Measurements from ENCODE around the gene VPS13C.

Gene VPS13C

GRCh38 chr15:62060113-62060895 lies at the start of gene VPS13C:
Gene VPS13C (minus strand): TSS chr15:62060447. CDS start chr15:62060374, 73 bp downstream.
- DNase-seq = peak; percentile 98

- DNase-seq = no peak
Observed at GRCh38 chr15:62109437-62109836, 49.2 kb upstream of the VPS13C start.

- no peak for DNase-seq
Observed at GRCh38 chr15:62108411-62108810, 48.2 kb upstream of the VPS13C start.

GRCh38 chr15:62107571-62108121 lies 47.4 kb upstream of the VPS13C start:
- no peak for DNase-seq

GRCh38 chr15:62106096-62106495 lies 45.8 kb upstream of the VPS13C start:
- no peak for DNase-seq

- no peak for DNase-seq
Observed at GRCh38 chr15:62105266-62105665, 45.0 kb upstream of the VPS13C start.

- no peak for DNase-seq
Observed at GRCh38 chr15:62104846-62105245, 44.6 kb upstream of the VPS13C start.

- no peak for DNase-seq
Observed at GRCh38 chr15:62104401-62104800, 44.2 kb upstream of the VPS13C start.

- no peak for DNase-seq
Observed at GRCh38 chr15:62103431-62103830, 43.2 kb upstream of the VPS13C start.

- DNase-seq = peak; percentile 61
Observed at GRCh38 chr15:62099094-62099601, 38.9 kb upstream of the VPS13C start.

- no peak for DNase-seq
Observed at GRCh38 chr15:62094388-62094787, 34.1 kb upstream of the VPS13C start.

GRCh38 chr15:62093809-62094208 lies 33.6 kb upstream of the VPS13C start:
- DNase-seq = no peak

GRCh38 chr15:62090988-62091387 lies 30.7 kb upstream of the VPS13C start:
- DNase-seq = no peak

GRCh38 chr15:62089616-62090015 lies 29.4 kb upstream of the VPS13C start:
- no peak for DNase-seq

GRCh38 chr15:62088353-62088693 lies 28.1 kb upstream of the VPS13C start:
- DNase-seq = no peak

- DNase-seq = peak; percentile 68
Observed at GRCh38 chr15:62087671-62088352, 27.6 kb upstream of the VPS13C start.

GRCh38 chr15:62085740-62086139 lies 25.5 kb upstream of the VPS13C start:
- peak; percentile 67 for DNase-seq

GRCh38 chr15:62083194-62084154 lies 23.2 kb upstream of the VPS13C start:
- no peak for DNase-seq

- peak; percentile 44 for DNase-seq
Observed at GRCh38 chr15:62079594-62079993, 19.3 kb upstream of the VPS13C start.

- DNase-seq = no peak
Observed at GRCh38 chr15:62075595-62076277, 15.5 kb upstream of the VPS13C start.

- peak; percentile 75 for DNase-seq
Observed at GRCh38 chr15:62071711-62072308, 11.6 kb upstream of the VPS13C start.

GRCh38 chr15:62069551-62069950 lies 9.3 kb upstream of the VPS13C start:
- DNase-seq = no peak
